NCI-H774 (cell line): ENCODE results near the gene NDUFS6.
A peak's percentile ranks its signal among the peaks of the same experiment; 100 is the strongest.

Source experiments
- DNase-seq: peaks from one replicate; lab custom pipeline; 2025; lab: John Stamatoyannopoulos, UW

NDUFS6 gene

DNA sequence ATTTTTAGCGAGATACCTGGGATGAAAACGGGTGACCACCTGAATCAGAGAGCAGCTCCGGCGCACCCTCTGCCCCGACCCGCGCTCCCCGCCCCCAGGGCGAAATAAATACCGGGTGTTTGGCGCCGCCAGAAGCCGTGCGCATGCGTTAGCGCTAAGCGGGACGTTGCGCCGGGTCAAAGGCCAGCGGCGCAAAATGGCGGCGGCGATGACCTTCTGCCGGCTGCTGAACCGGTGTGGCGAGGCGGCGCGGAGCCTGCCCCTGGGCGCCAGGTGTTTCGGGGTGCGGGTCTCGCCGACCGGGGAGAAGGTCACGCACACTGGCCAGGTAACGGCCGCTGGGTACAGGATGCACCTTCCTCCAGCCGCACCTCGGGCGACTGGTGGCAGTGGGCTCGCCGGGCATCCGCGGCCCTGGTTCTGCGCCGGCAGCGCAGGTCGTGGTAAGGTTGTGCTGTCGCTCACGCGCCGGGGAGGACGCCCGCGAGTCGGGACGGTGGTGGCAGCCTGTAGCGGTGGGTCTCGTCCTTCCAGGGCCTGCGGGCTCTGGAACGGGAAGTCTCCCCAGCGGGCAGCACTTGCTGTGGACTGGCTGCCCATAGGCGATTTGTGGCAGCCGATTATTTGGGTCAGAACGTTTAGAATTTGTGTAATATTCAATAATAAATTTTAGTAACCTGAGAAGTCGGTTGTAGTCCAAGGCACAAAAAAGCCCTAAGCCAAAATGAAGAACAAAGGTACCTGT lies at the start of gene NDUFS6:
Gene NDUFS6 (plus strand): TSS at position 186 of the 745 bp plus-strand sequence. CDS start 11 bp downstream, at position 197.
- DNase-seq = peak; percentile 88

DNA sequence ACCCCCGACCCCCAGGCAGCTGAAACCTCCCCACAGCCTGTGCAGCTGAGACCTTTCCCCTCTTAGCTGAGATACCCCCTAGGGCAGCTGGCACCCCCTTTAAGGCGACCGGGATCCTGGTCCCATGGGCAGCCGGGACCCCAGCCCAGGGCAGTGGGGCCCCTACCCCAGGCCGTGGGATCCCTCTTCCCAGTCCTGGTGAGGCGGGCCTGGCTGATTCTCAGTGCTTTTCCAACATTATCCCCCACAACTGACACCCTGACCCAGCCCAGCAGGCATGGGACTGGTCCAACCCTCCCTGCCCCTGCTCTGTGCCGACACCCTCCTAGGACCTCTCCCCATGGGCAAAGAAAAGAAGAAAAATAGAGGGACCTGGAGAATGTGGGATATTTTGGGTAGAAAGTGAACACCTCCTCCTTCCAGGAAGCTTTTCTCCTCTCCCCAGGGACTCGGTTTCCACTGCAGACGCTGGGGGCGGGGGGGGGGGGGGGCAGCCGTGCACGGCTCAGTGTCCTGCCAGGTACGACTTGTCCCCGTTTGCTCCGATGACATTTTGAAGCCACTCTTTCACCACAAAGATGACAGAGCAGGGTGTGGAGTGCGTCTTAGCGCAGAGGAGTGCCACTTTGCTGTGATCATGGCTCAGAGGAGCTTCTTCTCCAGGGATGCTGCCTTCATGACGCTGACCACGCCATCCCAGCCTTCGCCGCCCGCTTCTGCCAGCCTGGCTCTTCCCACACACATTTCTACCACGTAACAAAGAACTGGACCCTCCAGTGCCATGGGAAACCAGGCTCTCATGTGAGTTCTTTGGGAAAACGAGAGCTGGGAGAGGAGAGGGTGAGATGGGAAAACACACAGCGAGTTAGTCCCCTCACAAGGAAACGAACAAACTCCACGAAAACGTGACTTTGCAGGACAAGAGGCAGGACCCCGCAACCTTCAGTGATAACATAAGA lies 49.1 kb upstream of the NDUFS6 start:
- no peak for DNase-seq

DNA sequence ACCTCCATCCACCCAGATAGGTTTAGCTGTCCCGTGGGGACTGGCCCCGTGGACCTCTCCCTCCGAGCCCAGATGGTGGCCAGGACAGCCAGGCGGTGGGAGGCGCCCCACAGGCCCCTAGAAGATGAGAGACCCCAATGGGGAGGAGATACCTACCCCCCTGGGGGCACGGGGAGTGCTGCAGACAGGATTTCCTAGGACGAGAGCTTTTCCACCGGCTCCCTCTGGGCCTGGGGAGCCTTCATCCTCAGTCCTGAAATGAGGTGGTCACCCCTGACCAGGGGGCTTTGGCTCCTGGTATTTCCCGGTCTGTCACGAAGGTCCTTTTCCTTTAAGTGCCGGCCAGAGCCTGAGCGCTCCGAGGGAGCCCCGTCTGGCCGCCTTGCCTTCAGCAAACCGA lies 48.3 kb upstream of the NDUFS6 start:
- no peak for DNase-seq

DNA sequence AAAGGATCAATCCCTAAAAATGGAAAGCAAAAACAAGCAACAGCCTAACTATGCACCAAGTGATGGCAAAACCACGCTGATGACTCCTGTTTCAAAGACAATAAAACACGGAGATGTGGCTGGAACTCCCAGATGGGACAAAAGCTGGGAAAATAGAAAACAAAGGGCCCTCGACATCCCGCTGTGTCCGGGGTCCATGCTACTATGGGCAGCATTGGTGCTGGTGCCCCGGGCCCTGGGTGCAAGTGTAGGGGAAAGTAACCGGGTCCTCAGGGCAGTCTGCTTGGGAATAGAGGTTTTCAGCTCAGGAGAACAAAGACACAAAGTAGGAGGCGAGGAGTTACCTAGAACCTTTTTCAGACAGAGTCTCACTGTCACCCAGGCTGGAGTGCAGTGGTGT lies 47.7 kb upstream of the NDUFS6 start:
- no peak for DNase-seq

- no peak for DNase-seq
These were observed 46.5 kb upstream of the NDUFS6 start for GRCh38 chr5:1754531-1755220.

DNA sequence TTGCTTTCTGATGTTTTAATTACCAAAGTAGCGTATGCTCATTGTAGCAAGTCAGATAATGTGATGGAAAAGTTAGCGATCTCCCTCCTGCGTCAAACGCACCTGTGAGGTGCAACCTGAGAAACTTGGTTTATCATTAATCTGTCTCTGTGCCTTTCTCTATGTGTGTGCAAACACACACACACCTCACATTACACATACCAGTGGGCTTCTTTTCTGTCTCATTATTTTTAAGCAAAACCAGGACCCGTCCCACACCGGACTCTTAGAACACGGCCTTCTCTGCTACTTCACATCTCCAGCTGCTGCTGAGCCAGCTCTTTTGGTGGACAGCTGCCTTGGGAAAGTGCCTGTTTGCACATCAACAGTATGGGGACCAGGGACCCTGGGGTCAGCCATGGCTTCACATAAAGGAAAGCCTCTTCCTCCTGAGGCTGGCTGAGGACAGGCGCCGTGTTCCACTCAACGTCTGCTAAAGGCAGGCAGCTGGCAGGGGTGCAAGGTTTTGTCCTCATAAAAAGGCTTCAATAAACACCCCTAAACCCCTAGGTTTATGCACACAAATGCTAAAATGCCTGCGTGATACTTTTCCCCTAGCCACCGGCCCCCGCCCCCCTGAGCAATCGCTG lies 45.8 kb upstream of the NDUFS6 start:
- DNase-seq = no peak

- DNase-seq = no peak
These were observed 44.7 kb upstream of the NDUFS6 start for GRCh38 chr5:1756481-1756880.

- no peak for DNase-seq
These were observed 43.7 kb upstream of the NDUFS6 start for GRCh38 chr5:1757511-1757910.

DNA sequence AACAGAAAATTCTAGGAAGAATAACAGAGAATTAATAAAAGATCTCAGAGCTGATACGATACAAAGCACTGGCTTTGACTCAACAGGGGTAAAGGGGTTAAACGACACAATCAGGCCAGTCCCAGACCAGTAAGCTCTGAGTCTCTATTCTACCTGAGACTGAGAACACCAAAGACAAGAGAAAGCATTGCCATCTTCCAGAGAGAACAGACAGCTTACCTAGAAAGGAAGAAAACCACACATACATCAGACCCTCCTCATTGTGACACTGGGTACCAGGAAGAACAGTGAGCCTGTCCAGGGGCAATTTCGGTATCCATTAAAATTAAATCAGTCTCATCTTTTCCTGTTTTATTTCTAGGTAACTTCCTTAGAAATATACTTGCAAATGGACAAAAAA lies 42.6 kb upstream of the NDUFS6 start:
- DNase-seq = no peak

DNA sequence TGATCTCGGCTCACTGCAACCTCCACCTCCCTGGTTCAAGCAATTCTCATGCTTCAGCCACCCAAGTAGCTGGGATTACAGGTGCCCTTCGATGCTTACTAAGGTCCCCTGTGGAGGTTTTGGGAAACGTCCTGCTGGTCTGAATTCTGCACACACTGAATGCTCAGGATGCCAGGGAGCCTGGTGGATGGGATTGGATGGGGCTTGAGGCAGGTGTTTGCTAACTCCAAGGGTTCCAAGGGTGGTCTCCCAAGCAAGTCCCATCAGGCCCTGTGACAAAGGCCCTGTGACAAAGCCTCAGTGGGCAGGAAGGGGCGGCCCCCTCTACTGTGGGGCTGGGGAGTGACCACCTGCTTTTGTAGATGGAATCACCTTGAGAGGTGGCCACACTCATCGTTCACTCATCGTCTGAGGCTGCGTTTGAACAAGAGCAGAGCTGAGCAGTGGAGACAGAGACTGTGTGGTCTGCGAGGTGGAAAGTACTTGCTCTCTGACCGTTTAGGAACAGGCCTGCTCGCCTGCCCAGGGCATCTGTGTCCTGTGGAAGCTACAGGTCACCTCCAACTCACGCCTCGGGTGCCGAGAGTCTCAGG lies 41.7 kb upstream of the NDUFS6 start:
- no peak for DNase-seq

DNA sequence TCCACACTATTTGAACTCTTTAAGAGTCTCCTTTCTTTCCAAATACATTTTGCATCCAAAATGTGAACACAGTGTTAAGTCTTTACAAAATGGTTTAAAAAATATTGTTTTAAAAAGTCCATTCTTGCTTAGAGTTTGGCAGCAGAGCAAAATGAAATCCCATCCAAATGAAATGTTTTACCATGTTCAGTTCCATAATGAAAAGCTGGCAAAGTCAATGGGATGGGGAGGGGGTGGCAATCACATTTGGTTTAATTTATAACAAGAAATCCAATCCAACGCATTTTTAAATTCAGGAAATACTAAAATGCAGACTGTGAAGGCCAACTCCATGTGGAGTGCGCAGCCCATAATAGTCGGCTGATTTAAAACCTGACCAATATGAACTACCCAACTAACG lies 41.0 kb upstream of the NDUFS6 start:
- no peak for DNase-seq

DNA sequence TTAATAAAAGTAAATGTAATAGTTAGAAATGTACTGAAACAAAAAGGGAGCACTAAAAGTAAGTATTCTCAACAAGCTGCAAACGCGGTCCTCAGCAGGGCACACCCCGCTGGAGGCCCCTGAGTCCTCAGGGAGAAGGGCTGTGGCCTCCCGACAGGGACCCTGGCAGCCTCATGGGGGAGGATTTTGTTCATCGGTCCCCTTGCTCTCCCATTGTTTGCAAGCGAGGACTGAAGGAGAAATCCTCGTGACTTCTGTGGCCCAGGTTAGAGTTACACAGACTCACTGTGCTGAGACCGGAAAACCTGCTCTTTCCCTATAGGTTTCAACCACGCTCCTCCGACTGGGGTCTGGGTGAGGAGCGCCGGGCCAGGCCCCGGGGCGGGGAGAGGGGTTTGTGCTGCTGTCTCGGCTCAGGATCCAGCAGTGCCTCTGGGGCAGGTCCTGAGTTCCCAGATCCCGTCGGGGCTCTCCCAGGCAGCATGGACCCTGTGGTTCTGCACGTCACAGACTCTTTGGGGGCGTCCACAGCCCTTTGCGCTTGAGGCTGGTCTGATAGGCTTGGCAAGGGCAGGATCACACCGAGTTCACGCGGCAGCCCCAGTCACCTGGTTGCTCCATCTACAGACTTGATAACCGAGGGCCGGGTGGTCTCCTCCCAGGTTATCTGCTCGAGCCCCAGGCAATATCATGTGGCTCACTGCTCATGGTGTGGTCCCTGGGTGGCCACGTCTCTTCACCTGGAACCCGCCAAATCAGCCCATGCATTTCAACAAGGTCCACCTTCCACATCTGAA lies 40.4 kb upstream of the NDUFS6 start:
- no peak for DNase-seq

- DNase-seq = no peak
These were observed 39.8 kb upstream of the NDUFS6 start for GRCh38 chr5:1761453-1761755.

GRCh38 chr5:1762121-1762882 lies 38.9 kb upstream of the NDUFS6 start:
- no peak for DNase-seq

DNA sequence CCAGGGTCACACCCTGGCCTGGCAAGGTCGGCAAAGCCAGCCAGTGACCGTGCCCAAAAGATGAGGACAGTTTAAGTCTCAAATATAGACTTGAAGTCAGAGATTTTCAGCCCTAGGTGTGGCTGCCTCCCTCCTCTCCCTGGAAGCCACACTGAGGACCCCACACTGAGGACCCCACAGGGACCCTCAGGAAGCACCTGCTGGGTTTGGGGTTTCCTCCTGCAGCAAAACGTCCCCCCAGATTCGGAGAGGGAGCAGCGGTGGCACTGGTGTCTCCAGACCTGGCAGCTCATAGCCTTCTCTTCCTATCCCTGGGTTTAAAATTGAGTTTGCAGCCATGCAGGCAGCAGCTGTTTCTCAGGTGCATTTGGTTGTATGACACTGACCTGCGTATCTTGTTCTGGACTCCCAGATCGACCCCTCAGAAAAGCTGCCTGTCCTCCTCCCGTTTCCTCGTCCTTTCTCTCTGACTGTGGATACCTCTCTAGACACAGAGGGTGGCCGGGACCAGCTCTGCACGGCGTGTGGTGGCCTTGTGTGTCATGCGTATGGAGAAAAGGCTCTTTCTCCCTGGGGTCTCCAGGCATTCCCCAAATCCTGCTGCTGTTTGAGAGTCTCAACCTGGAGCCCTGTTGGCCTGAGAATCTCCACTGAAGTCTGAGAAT lies 38.2 kb upstream of the NDUFS6 start:
- no peak for DNase-seq

DNA sequence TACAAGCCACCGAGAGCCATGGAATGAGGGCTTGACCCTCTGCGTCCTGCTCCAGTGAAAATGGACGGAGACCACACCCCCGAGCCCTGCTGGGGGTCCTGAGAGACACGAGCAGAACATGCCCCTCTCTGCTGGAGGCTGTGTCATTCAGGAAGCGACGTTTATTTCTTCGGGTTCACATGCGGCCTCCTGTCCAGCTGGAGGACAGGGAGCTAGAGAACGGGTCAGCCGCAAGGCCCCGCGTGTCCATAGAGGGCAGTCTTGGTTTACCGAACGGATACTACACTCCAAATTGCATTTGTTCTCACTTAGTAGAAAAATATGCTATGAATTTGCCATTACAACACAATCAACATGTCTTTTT lies 37.7 kb upstream of the NDUFS6 start:
- no peak for DNase-seq

DNA sequence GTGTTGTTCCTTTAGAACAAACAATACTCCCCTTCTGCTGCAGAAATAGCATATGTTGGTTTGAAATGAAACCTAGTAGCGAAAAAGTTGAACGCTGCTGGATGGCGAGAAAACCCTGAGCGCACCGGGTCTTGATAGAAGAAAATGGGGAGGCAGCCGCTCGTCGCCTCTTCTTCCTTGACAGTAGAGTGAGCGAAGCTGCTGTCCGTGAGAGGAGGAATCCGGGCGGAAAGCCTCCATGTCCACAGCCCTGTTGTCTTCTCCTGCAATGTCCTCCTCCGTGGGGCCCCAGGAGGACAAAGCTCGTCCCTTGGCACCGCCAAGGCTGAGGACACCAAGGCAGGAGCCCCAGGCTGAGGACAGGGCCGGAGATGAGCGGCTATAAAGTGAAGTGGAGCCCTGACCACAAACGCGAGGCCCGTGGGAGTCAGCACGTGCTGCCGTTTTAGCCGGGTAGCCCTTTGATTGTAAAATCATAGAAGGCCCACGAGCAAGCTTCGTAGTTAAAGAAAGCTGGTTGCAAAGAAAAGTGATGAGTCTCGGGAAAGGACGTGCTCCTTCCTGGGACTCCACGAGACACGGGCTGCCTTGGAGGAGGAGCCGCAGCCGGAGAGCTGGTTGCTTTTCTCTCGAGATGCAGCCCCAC lies 37.1 kb upstream of the NDUFS6 start:
- no peak for DNase-seq

DNA sequence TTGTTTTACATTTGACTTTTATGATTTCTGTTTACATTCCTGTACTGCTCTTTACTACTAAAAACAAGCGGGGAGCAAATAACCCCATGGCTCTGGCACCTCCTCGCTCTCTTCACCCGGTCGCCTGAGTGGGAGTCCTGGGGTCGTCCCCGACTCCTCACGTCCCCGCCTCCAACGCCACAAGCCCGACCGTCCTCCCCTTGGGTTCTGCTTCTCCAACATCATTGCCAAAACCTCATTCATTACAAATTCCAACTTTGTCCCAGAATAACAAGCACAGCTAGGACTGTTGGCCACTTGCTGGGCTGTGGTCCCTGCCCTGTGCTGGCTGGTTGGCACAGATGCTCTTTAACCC lies 36.6 kb upstream of the NDUFS6 start:
- no peak for DNase-seq

DNA sequence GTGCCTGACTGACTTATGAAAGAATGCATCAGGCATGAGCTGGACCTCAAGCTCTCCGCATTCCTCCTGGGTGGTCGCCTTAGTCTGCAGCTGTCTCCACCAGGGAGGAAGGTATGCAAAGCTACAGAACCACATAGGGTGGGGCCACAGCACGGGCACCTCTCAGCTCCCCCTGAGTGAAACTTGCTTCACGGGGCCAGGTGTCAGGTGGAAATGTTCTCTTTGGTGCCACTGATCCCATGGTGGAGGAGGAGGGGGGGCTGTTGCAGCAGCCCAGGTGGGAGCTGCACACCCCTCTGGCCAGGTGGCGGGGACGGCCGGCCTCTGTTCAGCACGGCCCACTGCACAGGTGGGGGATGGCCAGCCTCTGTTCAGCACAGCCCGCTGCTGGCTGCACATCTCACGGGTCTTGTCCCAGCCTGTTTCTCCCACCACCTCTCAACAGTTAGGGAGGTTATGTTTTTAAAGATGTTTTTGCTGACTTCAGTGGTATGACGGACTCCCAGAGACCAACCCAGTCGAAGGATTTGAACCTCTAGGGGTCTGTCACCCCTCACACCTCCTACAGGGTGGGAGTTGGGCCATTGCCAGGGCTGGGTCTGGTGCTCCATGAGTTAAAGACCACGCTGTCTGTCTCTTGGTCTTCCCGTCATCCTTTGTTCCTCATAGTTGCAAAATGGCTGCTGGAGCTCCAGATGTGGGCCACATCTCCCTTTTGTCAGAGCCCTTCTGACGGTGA lies 35.9 kb upstream of the NDUFS6 start:
- DNase-seq = no peak
